ENCODE data around the gene HCRTR1. TPM values are rescaled to one million over a fixed set of nuclear protein-coding genes. Genes with fewer than 3 reads are reported as not detected.

Gene HCRTR1
- total and polyA plus RNA-seq, 10 of the 15 experiments (the other 5 are each of a cell fraction or from before 2014, with no cell fraction given): not detected

DNA sequence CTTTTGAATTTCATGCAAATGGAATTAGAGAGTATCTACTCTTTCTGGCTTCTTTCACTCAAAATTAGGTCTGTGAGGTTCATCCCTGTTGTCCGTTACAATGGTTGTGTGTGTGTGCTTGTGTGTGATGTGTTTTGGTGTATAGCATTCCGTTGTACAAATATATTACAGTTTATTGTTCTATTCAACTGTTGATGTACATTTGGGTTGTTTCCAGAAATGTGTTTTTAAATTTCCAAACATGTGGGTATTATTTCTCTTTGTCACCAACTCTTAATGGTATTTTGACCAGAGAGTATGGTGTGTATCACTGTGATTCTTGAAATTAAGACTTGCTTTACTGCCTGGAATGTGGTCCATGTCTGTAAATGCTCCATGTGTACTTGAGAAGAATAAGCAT is 16.8 kb upstream of the HCRTR1 start:
- CTCF ChIA-PET: interaction anchor here (1.0 kb wide), 2 partner anchors 9 to 189 kb away, joined by 3 to 4 read pairs; no protein-coding TSS in a partner anchor

More for the DNA sequence above, 16.8 kb upstream of the HCRTR1 start:
- no peak overlapping the region for H3K4me2 ChIP-seq (ENCODE audit: control insufficient read depth, insufficient read depth)
- ChIA-PET RAD21 (ENCODE audit: unreplicated experiment) (no interaction called here), SMC1A (ENCODE audit: uncharacterized antibody, unreplicated experiment) (interaction anchor here (0.7 kb wide), 2 partner anchors 18 to 52 kb away, joined by 3 read pairs; no protein-coding TSS in a partner anchor), POLR2A (no interaction called here)
- intact Hi-C loops (cut with micrococcal nuclease; ENCODE audit: unreplicated experiment) (no loop called here), in situ Hi-C loops (cut with MboI) (no loop called here)
- TF ChIP-seq, protein P1, sequence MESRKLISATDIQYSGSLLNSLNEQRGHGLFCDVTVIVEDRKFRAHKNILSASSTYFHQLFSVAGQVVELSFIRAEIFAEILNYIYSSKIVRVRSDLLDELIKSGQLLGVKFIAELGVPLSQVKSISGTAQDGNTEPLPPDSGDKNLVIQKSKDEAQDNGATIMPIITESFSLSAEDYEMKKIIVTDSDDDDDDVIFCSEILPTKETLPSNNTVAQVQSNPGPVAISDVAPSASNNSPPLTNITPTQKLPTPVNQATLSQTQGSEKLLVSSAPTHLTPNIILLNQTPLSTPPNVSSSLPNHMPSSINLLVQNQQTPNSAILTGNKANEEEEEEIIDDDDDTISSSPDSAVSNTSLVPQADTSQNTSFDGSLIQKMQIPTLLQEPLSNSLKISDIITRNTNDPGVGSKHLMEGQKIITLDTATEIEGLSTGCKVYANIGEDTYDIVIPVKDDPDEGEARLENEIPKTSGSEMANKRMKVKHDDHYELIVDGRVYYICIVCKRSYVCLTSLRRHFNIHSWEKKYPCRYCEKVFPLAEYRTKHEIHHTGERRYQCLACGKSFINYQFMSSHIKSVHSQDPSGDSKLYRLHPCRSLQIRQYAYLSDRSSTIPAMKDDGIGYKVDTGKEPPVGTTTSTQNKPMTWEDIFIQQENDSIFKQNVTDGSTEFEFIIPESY (IDR thresholded peaks at IDR 0.05): no peak
- TF ChIP-seq HCFC1 (IDR thresholded peaks at IDR 0.05; ENCODE audit: low read length): no peak
- TF ChIP-seq RAD51 (IDR thresholded peaks at IDR 0.05): no peak
- TF ChIP-seq, protein P2, sequence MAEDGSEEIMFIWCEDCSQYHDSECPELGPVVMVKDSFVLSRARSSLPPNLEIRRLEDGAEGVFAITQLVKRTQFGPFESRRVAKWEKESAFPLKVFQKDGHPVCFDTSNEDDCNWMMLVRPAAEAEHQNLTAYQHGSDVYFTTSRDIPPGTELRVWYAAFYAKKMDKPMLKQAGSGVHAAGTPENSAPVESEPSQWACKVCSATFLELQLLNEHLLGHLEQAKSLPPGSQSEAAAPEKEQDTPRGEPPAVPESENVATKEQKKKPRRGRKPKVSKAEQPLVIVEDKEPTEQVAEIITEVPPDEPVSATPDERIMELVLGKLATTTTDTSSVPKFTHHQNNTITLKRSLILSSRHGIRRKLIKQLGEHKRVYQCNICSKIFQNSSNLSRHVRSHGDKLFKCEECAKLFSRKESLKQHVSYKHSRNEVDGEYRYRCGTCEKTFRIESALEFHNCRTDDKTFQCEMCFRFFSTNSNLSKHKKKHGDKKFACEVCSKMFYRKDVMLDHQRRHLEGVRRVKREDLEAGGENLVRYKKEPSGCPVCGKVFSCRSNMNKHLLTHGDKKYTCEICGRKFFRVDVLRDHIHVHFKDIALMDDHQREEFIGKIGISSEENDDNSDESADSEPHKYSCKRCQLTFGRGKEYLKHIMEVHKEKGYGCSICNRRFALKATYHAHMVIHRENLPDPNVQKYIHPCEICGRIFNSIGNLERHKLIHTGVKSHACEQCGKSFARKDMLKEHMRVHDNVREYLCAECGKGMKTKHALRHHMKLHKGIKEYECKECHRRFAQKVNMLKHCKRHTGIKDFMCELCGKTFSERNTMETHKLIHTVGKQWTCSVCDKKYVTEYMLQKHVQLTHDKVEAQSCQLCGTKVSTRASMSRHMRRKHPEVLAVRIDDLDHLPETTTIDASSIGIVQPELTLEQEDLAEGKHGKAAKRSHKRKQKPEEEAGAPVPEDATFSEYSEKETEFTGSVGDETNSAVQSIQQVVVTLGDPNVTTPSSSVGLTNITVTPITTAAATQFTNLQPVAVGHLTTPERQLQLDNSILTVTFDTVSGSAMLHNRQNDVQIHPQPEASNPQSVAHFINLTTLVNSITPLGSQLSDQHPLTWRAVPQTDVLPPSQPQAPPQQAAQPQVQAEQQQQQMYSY (CRISPR knock-in tag; IDR thresholded peaks at IDR 0.05): no peak
- TF ChIP-seq, protein P3, sequence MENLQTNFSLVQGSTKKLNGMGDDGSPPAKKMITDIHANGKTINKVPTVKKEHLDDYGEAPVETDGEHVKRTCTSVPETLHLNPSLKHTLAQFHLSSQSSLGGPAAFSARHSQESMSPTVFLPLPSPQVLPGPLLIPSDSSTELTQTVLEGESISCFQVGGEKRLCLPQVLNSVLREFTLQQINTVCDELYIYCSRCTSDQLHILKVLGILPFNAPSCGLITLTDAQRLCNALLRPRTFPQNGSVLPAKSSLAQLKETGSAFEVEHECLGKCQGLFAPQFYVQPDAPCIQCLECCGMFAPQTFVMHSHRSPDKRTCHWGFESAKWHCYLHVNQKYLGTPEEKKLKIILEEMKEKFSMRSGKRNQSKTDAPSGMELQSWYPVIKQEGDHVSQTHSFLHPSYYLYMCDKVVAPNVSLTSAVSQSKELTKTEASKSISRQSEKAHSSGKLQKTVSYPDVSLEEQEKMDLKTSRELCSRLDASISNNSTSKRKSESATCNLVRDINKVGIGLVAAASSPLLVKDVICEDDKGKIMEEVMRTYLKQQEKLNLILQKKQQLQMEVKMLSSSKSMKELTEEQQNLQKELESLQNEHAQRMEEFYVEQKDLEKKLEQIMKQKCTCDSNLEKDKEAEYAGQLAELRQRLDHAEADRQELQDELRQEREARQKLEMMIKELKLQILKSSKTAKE (IDR thresholded peaks at IDR 0.05; ENCODE audit: low read depth, poor library complexity, severe bottlenecking): no peak
- no peak for TF ChIP-seq CHD2 (IDR thresholded peaks at IDR 0.05; ENCODE audit: borderline replicate concordance, low read depth, low read length)
- no peak for ATAC-seq
- 95% methylated on average over 2 of the region's 2 CpGs for WGBS (ENCODE audit: insufficient coverage, insufficient replicate concordance, low lambda C conversion rate, missing lambda C conversion rate)
- H3K4me1 ChIP-seq (ENCODE audit: control insufficient read depth, insufficient read depth, low read length): peaks cover 5% of the 10 kb centered on the region
- H3K27me3 ChIP-seq (replicated peaks in 1 of 2; ENCODE audit: control insufficient read depth in 2 of 2, insufficient read depth in 2 of 2, low read length in 1 of 2): no peaks in the 10 kb centered on the region
- H3K9ac ChIP-seq (ENCODE audit: control insufficient read depth, insufficient read depth, low read length): no peak overlapping the region
- no peak overlapping the region for H3K4me3 ChIP-seq
- H3K9me3 ChIP-seq (replicated peaks; ENCODE audit: control insufficient read depth, insufficient read depth, low read length): peaks cover 3% of the 10 kb centered on the region; the same call in 1 of the 3 replicates
- no peak for DNase-seq (ENCODE audit: low read depth, low spot score)
- no peaks in the 10 kb centered on the region for H4K20me1 ChIP-seq (ENCODE audit: control insufficient read depth, insufficient read depth)
- no peaks in the 10 kb centered on the region for H3K79me2 ChIP-seq (ENCODE audit: control insufficient read depth, insufficient read depth, low read length)
- no peak for FAIRE-seq
- BruUV-seq (replicated peaks): no TSS peak
- no peak overlapping the region for H3K27ac ChIP-seq (ENCODE audit: control insufficient read depth, insufficient read depth)
- no peak overlapping the region for H2AFZ ChIP-seq (ENCODE audit: control insufficient read depth, low read depth, low read length)
- no peaks in the 10 kb centered on the region for H3K36me3 ChIP-seq (ENCODE audit: control insufficient read depth in 2 of 2, insufficient read depth in 2 of 2, low read length in 1 of 2)
